HepG2 (cell line): Measurements from ENCODE around the gene KLHL33. TPM values are rescaled to one million over a fixed set of nuclear protein-coding genes. Genes with fewer than 3 reads are reported as not detected.

ENCODE experiments used
- ATAC-seq: fragments of 200-7000 bp; cut with Tn5 transposase; 3 replicates; pipeline ENCODE4 v1.9.1; 2020; ENCODE audit warnings: mild to moderate bottlenecking, moderate library complexity
- BruUV-seq: library from RNA; stranded (reverse); fragments of 400-500 nt; replicated peaks from 2 replicates; lab custom pipeline; 2021; lab: Mats Ljungman, UMichigan
- CTCF ChIA-PET: fragments of 300-600 bp; formaldehyde crosslinking; extraction: SDS; loops from one replicate; lab custom pipeline; 2021; ENCODE audit warnings: low total read pairs, inconsistent platforms, low intra/inter-chr PET ratio; lab: Yijun Ruan, JAX
- POLR2A ChIA-PET: fragments of 350-600 bp; sonication (Branson Sonifier 250); formaldehyde crosslinking; loops from one replicate; lab custom pipeline; 2020; ENCODE audit warnings: antibody characterized with exemption, inconsistent platforms; lab: Yijun Ruan, JAX
- DNase-seq: peaks from one replicate; pipeline ENCODE4 v3.0.0-alpha.2; 2015; ENCODE audit warnings: low spot score
- FAIRE-seq: peaks from 3 replicates; lab custom pipeline; 2011; peaks lifted over from hg19 to GRCh38; lab: Jason Lieb, UNC
- H2AFZ ChIP-seq: one replicate; pipeline ENCODE4 v1.6.1; 2011; ENCODE audit warnings: low read length, inconsistent platforms
- H3K27ac ChIP-seq: fragments of 300-600 bp; 3 replicates; pipeline ENCODE4 v1.8.0; 2011; ENCODE audit warnings: mixed run types, mild to moderate bottlenecking, mixed read lengths, low read length, inconsistent platforms; ENCODE audit not compliant: insufficient read depth; ENCODE audit errors: extremely low read length
- H3K27me3 ChIP-seq, 2 experiments: fragments of 200-600 bp in 1 of 2; 2 replicates in 1 of 2; 3 replicates in 1 of 2; pipeline versions ENCODE4 v1.6.0 to v1.8.0; 2011; ENCODE audit warnings: low read length in 2 of 2, mild to moderate bottlenecking in 2 of 2, moderate library complexity in 2 of 2, inconsistent platforms in 1 of 2; ENCODE audit not compliant: insufficient read depth in 2 of 2, control insufficient read depth in 1 of 2
- H3K36me3 ChIP-seq, 2 experiments: fragments of 200-600 bp in 1 of 2; replicated peaks in 1 of 2; 2 replicates in 1 of 2; 3 replicates in 1 of 2; pipeline versions ENCODE4 v1.5.1 to v1.8.0; 2011; ENCODE audit warnings: low read length in 2 of 2, inconsistent platforms in 1 of 2; ENCODE audit not compliant: insufficient read depth in 2 of 2, control insufficient read depth in 1 of 2
- H3K4me1 ChIP-seq: 2 replicates; pipeline ENCODE4 v1.5.1; 2012; ENCODE audit warnings: low read length, inconsistent platforms; ENCODE audit not compliant: insufficient read depth
- H3K4me2 ChIP-seq: 2 replicates; pipeline ENCODE4 v1.6.0; 2011; ENCODE audit warnings: low read depth, low read length, inconsistent platforms
- H3K4me3 ChIP-seq, 3 experiments: fragments of 200-600 bp in 1 of 3; sonication (generic), shearing (Covaris generic) in 1 of 3; replicated peaks in 1 of 3; 2 replicates each; pipeline ENCODE4 v1.5.1; 2011 to 2016; ENCODE audit warnings: low read length in 3 of 3, inconsistent platforms in 2 of 3, low read depth in 2 of 3, mild to moderate bottlenecking in 2 of 3, control low read depth in 1 of 3, mixed read lengths in 1 of 3; ENCODE audit not compliant: insufficient read depth in 1 of 3
- H3K79me2 ChIP-seq: one replicate; pipeline ENCODE4 v1.6.1; 2011; ENCODE audit warnings: low read length, inconsistent platforms; ENCODE audit not compliant: insufficient read depth
- H3K9ac ChIP-seq: 2 replicates; pipeline ENCODE4 v1.6.0; 2011; ENCODE audit warnings: mild to moderate bottlenecking, low read depth, low read length, inconsistent platforms; ENCODE audit not compliant: insufficient read depth
- H3K9me3 ChIP-seq: 2 replicates; pipeline ENCODE4 v1.5.1; 2012; ENCODE audit warnings: mild to moderate bottlenecking, low read length
- H4K20me1 ChIP-seq: 2 replicates; pipeline ENCODE4 v1.6.0; 2011; ENCODE audit warnings: inconsistent platforms, mild to moderate bottlenecking, low read length, moderate library complexity; ENCODE audit not compliant: insufficient read depth
- CCAR2 ChIP-seq: fragments of 200-400 bp; formaldehyde crosslinking; optimal IDR thresholded peaks from 2 replicates; pipeline ENCODE3; 2018; ENCODE audit warnings: low read depth, mild to moderate bottlenecking, low read length, moderate library complexity
- CCDC6 ChIP-seq: sonication (generic); formaldehyde crosslinking; IDR thresholded peaks from 2 replicates; pipeline ENCODE4 v1.8.1; 2022; ENCODE audit warnings: mild to moderate bottlenecking, missing genetic modification reagents, moderate library complexity
- YEATS4 ChIP-seq: sonication (generic); formaldehyde crosslinking; IDR thresholded peaks from 2 replicates; pipeline ENCODE4 v1.4.0; 2020; ENCODE audit warnings: missing genetic modification reagents, borderline replicate concordance
- ZFP41 ChIP-seq: sonication (generic); formaldehyde crosslinking; IDR thresholded peaks from 2 replicates; pipeline ENCODE4 v1.4.0; 2020; ENCODE audit warnings: mild to moderate bottlenecking, missing genetic modification reagents, borderline replicate concordance
- ZNF350 ChIP-seq: sonication (generic); formaldehyde crosslinking; IDR thresholded peaks from 2 replicates; pipeline ENCODE4 v1.4.0; 2020; ENCODE audit warnings: mild to moderate bottlenecking, low read depth, missing genetic modification reagents, borderline replicate concordance
- ZNF484 ChIP-seq: sonication (generic); formaldehyde crosslinking; IDR thresholded peaks from 2 replicates; pipeline ENCODE4 v1.5.1; 2020; ENCODE audit warnings: mild to moderate bottlenecking, low read depth, missing genetic modification reagents, borderline replicate concordance
- ZNF839 ChIP-seq: sonication (generic); formaldehyde crosslinking; IDR thresholded peaks from 2 replicates; pipeline ENCODE4 v1.4.0; 2020; ENCODE audit warnings: missing genetic modification reagents, mild to moderate bottlenecking, borderline replicate concordance
- ZZZ3 ChIP-seq: sonication (generic); formaldehyde crosslinking; IDR thresholded peaks from 2 replicates; pipeline ENCODE4 v1.4.0; 2020; ENCODE audit warnings: missing genetic modification reagents, mild to moderate bottlenecking, borderline replicate concordance
- WGBS: methylation state at CpG from one replicate; pipeline ENCODE4 v1.1.6; 2017; ENCODE audit warnings: low lambda C conversion rate; 5-methylcytosine and 5-hydroxymethylcytosine counted together
- in situ Hi-C: cut with HindIII; loops from 2 replicates; pipeline ENCODE4 v1.10.0; 2017; ENCODE audit warnings: low pct_unique_long_range_greater_than_20kb; ENCODE audit not compliant: extremely low pct_ligation_motif_present
- intact Hi-C: fragments of 100-400 bp; cut with micrococcal nuclease; formaldehyde crosslinking; loops from one replicate; pipeline ENCODE4 v1.10.0; 2022; ENCODE audit not compliant: unreplicated experiment
- polyA plus RNA-seq, 8 experiments: library from polyadenylated mRNA; depleted of rRNA in 3 of 8; stranded (reverse) in 7 of 8; unstranded in 1 of 8; fragments of >200 nt; fragmentation: Illumina TruSeq in 4 of 8; extraction: Trizol in 4 of 8; gene quantifications; 2 replicates each; pipeline versions ENCODE4 v1.2.1 to v1.2.3, GENCODE V29; 2011 to 2016; ENCODE audit warnings: low read depth in 4 of 8, missing spikeins in 1 of 8, mixed read lengths in 1 of 8; ENCODE audit not compliant: insufficient read depth in 1 of 8
- total RNA-seq, 5 experiments: library from RNA; depleted of rRNA; stranded (reverse); fragments of >200 nt; fragmentation: Illumina TruSeq; extraction: Trizol; gene quantifications; 2 replicates each; pipeline ENCODE4 v1.2.3, GENCODE V29; 2016; ENCODE audit warnings: low read depth in 1 of 5
- TF ChIP-seq, protein P1 (sequence below): sonication (generic); formaldehyde crosslinking; IDR thresholded peaks from 2 replicates; pipeline ENCODE4 v1.5.0; 2020; ENCODE audit warnings: mild to moderate bottlenecking, missing genetic modification reagents
- TF ChIP-seq, protein P2 (sequence below): sonication (generic); formaldehyde crosslinking; conservative IDR thresholded peaks from 2 replicates; pipeline ENCODE4 v1.4.0; 2020; ENCODE audit warnings: missing genetic modification reagents

Gene KLHL33
- total and polyA plus RNA-seq, 2 of the 13 experiments (the other 11 are each of a cell fraction or from before 2014, with no cell fraction given), result not detected

DNA sequence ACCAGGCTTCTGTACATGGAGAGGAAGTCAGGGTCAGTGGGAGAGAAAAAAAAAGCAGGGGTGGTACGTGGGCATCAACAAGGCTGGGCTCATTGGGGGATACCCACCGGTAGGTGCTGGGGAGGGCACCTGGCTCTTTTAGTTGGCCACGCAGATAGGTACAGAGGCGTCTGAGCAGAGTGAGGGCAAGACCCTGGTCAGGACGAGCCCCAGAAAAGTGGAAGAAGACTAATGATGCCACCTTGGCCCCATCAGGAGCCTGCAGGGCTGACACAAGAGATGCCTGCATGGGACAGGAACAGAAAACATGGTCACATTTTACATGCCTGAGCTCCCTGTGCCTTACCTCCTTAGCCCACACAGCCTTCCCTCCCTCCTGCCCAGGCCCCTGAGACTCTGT is 52.3 kb downstream of the KLHL33 start:
- Histone ChIP-seq H3K27me3 (no peaks in the 10 kb centered on the region), H2AFZ (no peak overlapping the region), H3K27ac (no peak overlapping the region), H3K4me1 (no peaks in the 10 kb centered on the region), H3K4me2 (no peak overlapping the region), H3K4me3 (no peak overlapping the region), H4K20me1 (no peaks in the 10 kb centered on the region), H3K79me2 (no peaks in the 10 kb centered on the region), H3K9ac (no peak overlapping the region), H3K36me3 (peaks cover 28 to 47% of the 10 kb centered on the region in 2 experiments; a peak in 4 of 5 replicates), H3K9me3 (no peaks in the 10 kb centered on the region)
- BruUV-seq, result no TSS peak
- TF ChIP-seq, protein P1, sequence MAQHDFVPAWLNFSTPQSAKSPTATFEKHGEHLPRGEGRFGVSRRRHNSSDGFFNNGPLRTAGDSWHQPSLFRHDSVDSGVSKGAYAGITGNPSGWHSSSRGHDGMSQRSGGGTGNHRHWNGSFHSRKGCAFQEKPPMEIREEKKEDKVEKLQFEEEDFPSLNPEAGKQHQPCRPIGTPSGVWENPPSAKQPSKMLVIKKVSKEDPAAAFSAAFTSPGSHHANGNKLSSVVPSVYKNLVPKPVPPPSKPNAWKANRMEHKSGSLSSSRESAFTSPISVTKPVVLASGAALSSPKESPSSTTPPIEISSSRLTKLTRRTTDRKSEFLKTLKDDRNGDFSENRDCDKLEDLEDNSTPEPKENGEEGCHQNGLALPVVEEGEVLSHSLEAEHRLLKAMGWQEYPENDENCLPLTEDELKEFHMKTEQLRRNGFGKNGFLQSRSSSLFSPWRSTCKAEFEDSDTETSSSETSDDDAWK (CRISPR knock-in tag), result no peak
- no peak for TF ChIP-seq ZZZ3 (CRISPR knock-in tag)
- TF ChIP-seq, protein P2, sequence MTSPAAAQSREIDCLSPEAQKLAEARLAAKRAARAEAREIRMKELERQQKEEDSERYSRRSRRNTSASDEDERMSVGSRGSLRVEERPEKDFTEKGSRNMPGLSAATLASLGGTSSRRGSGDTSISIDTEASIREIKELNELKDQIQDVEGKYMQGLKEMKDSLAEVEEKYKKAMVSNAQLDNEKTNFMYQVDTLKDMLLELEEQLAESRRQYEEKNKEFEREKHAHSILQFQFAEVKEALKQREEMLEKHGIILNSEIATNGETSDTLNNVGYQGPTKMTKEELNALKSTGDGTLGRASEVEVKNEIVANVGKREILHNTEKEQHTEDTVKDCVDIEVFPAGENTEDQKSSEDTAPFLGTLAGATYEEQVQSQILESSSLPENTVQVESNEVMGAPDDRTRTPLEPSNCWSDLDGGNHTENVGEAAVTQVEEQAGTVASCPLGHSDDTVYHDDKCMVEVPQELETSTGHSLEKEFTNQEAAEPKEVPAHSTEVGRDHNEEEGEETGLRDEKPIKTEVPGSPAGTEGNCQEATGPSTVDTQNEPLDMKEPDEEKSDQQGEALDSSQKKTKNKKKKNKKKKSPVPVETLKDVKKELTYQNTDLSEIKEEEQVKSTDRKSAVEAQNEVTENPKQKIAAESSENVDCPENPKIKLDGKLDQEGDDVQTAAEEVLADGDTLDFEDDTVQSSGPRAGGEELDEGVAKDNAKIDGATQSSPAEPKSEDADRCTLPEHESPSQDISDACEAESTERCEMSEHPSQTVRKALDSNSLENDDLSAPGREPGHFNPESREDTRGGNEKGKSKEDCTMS (CRISPR knock-in tag), result no peak
- no peak for TF ChIP-seq ZNF350 (CRISPR knock-in tag)
- TF ChIP-seq CCAR2, result no peak
- no peak for TF ChIP-seq YEATS4
- TF ChIP-seq ZFP41, result no peak
- TF ChIP-seq CCDC6, result no peak
- TF ChIP-seq ZNF484, result no peak
- no peak for TF ChIP-seq ZNF839
- no peak for ATAC-seq
- in situ Hi-C loops (no loop called here), intact Hi-C loops (no loop called here)
- no peak for DNase-seq
- ChIA-PET POLR2A (no interaction called here), CTCF (no interaction called here)
- no peak for FAIRE-seq
- WGBS, result 87% methylated on average over 5 of the region's 5 CpGs
